ENCODE measurements around the gene INPP5D. TPM values are rescaled to one million over a fixed set of nuclear protein-coding genes. Genes with fewer than 3 reads are reported as not detected.

INPP5D gene
- total RNA-seq, 1 donor from 2014 or later = 9.7 TPM

- peak; percentile 92 for DNase-seq (ENCODE audit: low read depth)
Measured at GRCh38 chr2:233209533-233210171, 149.5 kb downstream of the INPP5D start.

- no peak for DNase-seq (ENCODE audit: low read depth)
Measured at GRCh38 chr2:233210281-233210680, 150.1 kb downstream of the INPP5D start.

GRCh38 chr2:233210843-233211547, 150.9 kb downstream of the INPP5D start:
- DNase-seq (ENCODE audit: low read depth) = peak; percentile 82

- no peak for DNase-seq (ENCODE audit: low read depth)
Measured at GRCh38 chr2:233211548-233211895, 151.4 kb downstream of the INPP5D start.

GRCh38 chr2:233213011-233213410, 152.9 kb downstream of the INPP5D start:
- DNase-seq (ENCODE audit: low read depth) = no peak

GRCh38 chr2:233213975-233214374, 153.8 kb downstream of the INPP5D start:
- DNase-seq (ENCODE audit: low read depth) = no peak

- DNase-seq (ENCODE audit: low read depth) = no peak
Measured at GRCh38 chr2:233217892-233218377, 157.8 kb downstream of the INPP5D start.

- DNase-seq (ENCODE audit: low read depth) = no peak
Measured at GRCh38 chr2:233218836-233219235, 158.7 kb downstream of the INPP5D start.

- DNase-seq (ENCODE audit: low read depth) = no peak
Measured at GRCh38 chr2:233219848-233220247, 159.7 kb downstream of the INPP5D start.

GRCh38 chr2:233221378-233222063, 161.4 kb downstream of the INPP5D start:
- no peak for DNase-seq (ENCODE audit: low read depth)

GRCh38 chr2:233223059-233223894, 163.1 kb downstream of the INPP5D start:
- DNase-seq (ENCODE audit: low read depth) = no peak

- DNase-seq (ENCODE audit: low read depth) = no peak
Measured at GRCh38 chr2:233225230-233226068, 165.3 kb downstream of the INPP5D start.

GRCh38 chr2:233226511-233227031, 166.4 kb downstream of the INPP5D start:
- DNase-seq (ENCODE audit: low read depth) = no peak

GRCh38 chr2:233227346-233227978, 167.3 kb downstream of the INPP5D start:
- DNase-seq (ENCODE audit: low read depth) = no peak

GRCh38 chr2:233228376-233228775, 168.2 kb downstream of the INPP5D start:
- DNase-seq (ENCODE audit: low read depth) = no peak

- DNase-seq (ENCODE audit: low read depth) = no peak
Measured at GRCh38 chr2:233233618-233234230, 173.6 kb downstream of the INPP5D start.

GRCh38 chr2:233234264-233234663, 174.1 kb downstream of the INPP5D start:
- no peak for DNase-seq (ENCODE audit: low read depth)

GRCh38 chr2:233234996-233235395, 174.9 kb downstream of the INPP5D start:
- no peak for DNase-seq (ENCODE audit: low read depth)

- no peak for DNase-seq (ENCODE audit: low read depth)
Measured at GRCh38 chr2:233235977-233236376, 175.8 kb downstream of the INPP5D start.

All from renal cortical epithelial cell (primary cell).